OCI-LY1 (cell line): Measurements from ENCODE around the gene RYR1.

ENCODE experiments used
- H2AFZ ChIP-seq: fragments of 200-600 bp; sonication (generic), shearing (Covaris generic); 2 replicates; pipeline ENCODE4 v1.6.0; 2014; ENCODE audit warnings: antibody characterized with exemption, mild to moderate bottlenecking, low read length
- H3F3A ChIP-seq: fragments of 200-600 bp; sonication (generic), shearing (Covaris generic); 2 replicates; pipeline ENCODE4 v1.6.0; 2014; ENCODE audit warnings: mild to moderate bottlenecking, antibody characterized with exemption, low read length, moderate library complexity; ENCODE audit not compliant: insufficient read depth
- H3K27ac ChIP-seq: fragments of 200-600 bp; sonication (generic); 2 replicates; pipeline ENCODE4 v1.5.1; 2014; ENCODE audit warnings: low read length, mixed run types, mild to moderate bottlenecking, low read depth; ENCODE audit not compliant: poor library complexity, severe bottlenecking
- H3K27me3 ChIP-seq: fragments of 200-600 bp; sonication (generic); 2 replicates; pipeline ENCODE4 v1.6.0; 2014; ENCODE audit warnings: antibody characterized with exemption, mild to moderate bottlenecking, low read length, moderate library complexity; ENCODE audit not compliant: insufficient read depth
- H3K36me3 ChIP-seq: fragments of 200-600 bp; sonication (generic); 2 replicates; pipeline ENCODE4 v1.6.1; 2014; ENCODE audit warnings: mild to moderate bottlenecking, antibody characterized with exemption, low read length, moderate library complexity, mixed read lengths; ENCODE audit not compliant: insufficient read depth
- H3K4me1 ChIP-seq: fragments of 200-600 bp; sonication (generic); 2 replicates; pipeline ENCODE4 v1.5.1; 2014; ENCODE audit warnings: mild to moderate bottlenecking, low read length, moderate library complexity; ENCODE audit not compliant: insufficient read depth, severe bottlenecking
- H3K4me2 ChIP-seq: fragments of 200-600 bp; sonication (generic), shearing (Covaris generic); 2 replicates; pipeline ENCODE4 v1.6.1; 2014; ENCODE audit warnings: low read length
- H3K4me3 ChIP-seq: fragments of 200-600 bp; sonication (generic); 2 replicates; pipeline ENCODE4 v1.5.1; 2014; ENCODE audit warnings: low read length, low read depth, mild to moderate bottlenecking, mixed read lengths; ENCODE audit not compliant: poor library complexity, severe bottlenecking
- H3K79me2 ChIP-seq: fragments of 200-600 bp; shearing (Covaris generic); 2 replicates; pipeline ENCODE4 v1.6.1; 2016; ENCODE audit warnings: mixed run types, low read length, mixed read lengths; ENCODE audit not compliant: insufficient read depth
- H3K9ac ChIP-seq: fragments of 200-600 bp; sonication (generic), shearing (Covaris generic); 2 replicates; pipeline ENCODE4 v1.6.1; 2014; ENCODE audit warnings: mild to moderate bottlenecking, low read length, mixed read lengths
- H3K9me2 ChIP-seq: fragments of 200-600 bp; sonication (generic), shearing (Covaris generic); 2 replicates; pipeline ENCODE4 v1.6.1; 2014; ENCODE audit warnings: low read depth, mild to moderate bottlenecking, low read length, mixed read lengths
- H3K9me3 ChIP-seq: fragments of 200-600 bp; shearing (Covaris generic); 2 replicates; pipeline ENCODE4 v1.6.1; 2014; ENCODE audit warnings: low read length, mixed read lengths
- H4K20me1 ChIP-seq: fragments of 200-600 bp; sonication (generic), shearing (Covaris generic); 2 replicates; pipeline ENCODE4 v1.6.0; 2016; ENCODE audit warnings: mild to moderate bottlenecking, low read length; ENCODE audit not compliant: insufficient read depth
- CTCF ChIP-seq: fragments of 200-600 bp; sonication (generic), shearing (Covaris generic); IDR thresholded peaks from 2 replicates; pipeline ENCODE4 v1.5.1; 2017; ENCODE audit warnings: mild to moderate bottlenecking, antibody characterized with exemption, low read length, moderate library complexity, mixed read lengths
- EZH2 ChIP-seq: fragments of 200-600 bp; sonication (generic), shearing (Covaris generic); IDR thresholded peaks from 2 replicates; pipeline ENCODE4 v1.8.0; 2017; ENCODE audit warnings: borderline replicate concordance, mixed run types, mild to moderate bottlenecking, antibody characterized with exemption, low read length, moderate library complexity, mixed read lengths

RYR1 gene

GRCh38 chr19:38528931-38529330 lies 95.4 kb downstream of the RYR1 start:
- H3K9me3 ChIP-seq, result no peaks in the 10 kb centered on the region
- no peaks in the 10 kb centered on the region for H3K27me3 ChIP-seq
- no peak overlapping the region; the same call in 1 of the 2 replicates for H3K9ac ChIP-seq
- no peaks in the 10 kb centered on the region for H4K20me1 ChIP-seq
- H3F3A ChIP-seq, result no peaks in the 10 kb centered on the region
- H3K36me3 ChIP-seq, result no peaks in the 10 kb centered on the region
- H3K27ac ChIP-seq, result no peak overlapping the region
- no peak overlapping the region for H3K4me3 ChIP-seq
- no peak overlapping the region for H3K4me2 ChIP-seq
- H2AFZ ChIP-seq, result no peak overlapping the region
- TF ChIP-seq CTCF (no peak), EZH2 (no peak)
- no peaks in the 10 kb centered on the region for H3K79me2 ChIP-seq
- H3K9me2 ChIP-seq, result no peaks in the 10 kb centered on the region
- peaks cover 4% of the 10 kb centered on the region for H3K4me1 ChIP-seq

- TF ChIP-seq EZH2, result no peak
- TF ChIP-seq CTCF, result no peak
- no peaks in the 10 kb centered on the region for H4K20me1 ChIP-seq
- no peaks in the 10 kb centered on the region; the same call in 1 of the 2 replicates for H3K36me3 ChIP-seq
- H3K79me2 ChIP-seq, result no peaks in the 10 kb centered on the region
- peaks cover 4% of the 10 kb centered on the region for H3K4me1 ChIP-seq
- H2AFZ ChIP-seq, result no peak overlapping the region
- H3K4me3 ChIP-seq, result no peak overlapping the region
- H3F3A ChIP-seq, result no peaks in the 10 kb centered on the region
- no peak overlapping the region for H3K27ac ChIP-seq
- peaks cover 11% of the 10 kb centered on the region for H3K9me3 ChIP-seq
- no peaks in the 10 kb centered on the region for H3K9me2 ChIP-seq
- no peak overlapping the region for H3K9ac ChIP-seq
- peaks cover 13% of the 10 kb centered on the region; the same call in 1 of the 2 replicates for H3K27me3 ChIP-seq
- H3K4me2 ChIP-seq, result no peak overlapping the region
Observed at GRCh38 chr19:38531515-38531914, 98.0 kb downstream of the RYR1 start.

- no peaks in the 10 kb centered on the region for H4K20me1 ChIP-seq
- H2AFZ ChIP-seq, result no peak overlapping the region
- H3K27me3 ChIP-seq, result peaks cover 13% of the 10 kb centered on the region; the same call in 1 of the 2 replicates
- H3K4me3 ChIP-seq, result no peak overlapping the region
- H3K9ac ChIP-seq, result no peak overlapping the region
- no peaks in the 10 kb centered on the region; the same call in 1 of the 2 replicates for H3K36me3 ChIP-seq
- no peaks in the 10 kb centered on the region for H3K9me2 ChIP-seq
- peaks cover 4% of the 10 kb centered on the region for H3K4me1 ChIP-seq
- peaks cover 11% of the 10 kb centered on the region for H3K9me3 ChIP-seq
- H3K27ac ChIP-seq, result no peak overlapping the region
- no peaks in the 10 kb centered on the region for H3F3A ChIP-seq
- H3K4me2 ChIP-seq, result no peak overlapping the region
- TF ChIP-seq CTCF (no peak), EZH2 (no peak)
- no peaks in the 10 kb centered on the region for H3K79me2 ChIP-seq
Observed at GRCh38 chr19:38532939-38533338, 99.4 kb downstream of the RYR1 start.
